SU-DHL-6 (cell line): ENCODE data around the gene NUDT16L1.

Source experiments
- H2AFZ ChIP-seq: fragments of 200-600 bp; sonication (generic); 2 replicates; pipeline ENCODE4 v1.6.1; 2014; ENCODE audit warnings: low read depth, mild to moderate bottlenecking, moderate library complexity, mixed read lengths, antibody characterized with exemption, low read length; ENCODE audit not compliant: severe bottlenecking
- H3F3A ChIP-seq: fragments of 200-600 bp; shearing (Covaris generic); 2 replicates; pipeline ENCODE4 v1.6.0; 2016; ENCODE audit warnings: antibody characterized with exemption, mild to moderate bottlenecking; ENCODE audit not compliant: insufficient read depth
- H3K27ac ChIP-seq: fragments of 200-600 bp; sonication (generic); 2 replicates; pipeline ENCODE4 v1.5.1; 2016; ENCODE audit warnings: low read depth, mild to moderate bottlenecking, low read length, moderate library complexity, mixed read lengths
- H3K27me3 ChIP-seq: fragments of 200-600 bp; sonication (generic), shearing (Covaris generic); 2 replicates; pipeline ENCODE4 v1.6.0; 2014; ENCODE audit warnings: mild to moderate bottlenecking, low read length
- H3K36me3 ChIP-seq: fragments of 200-600 bp; sonication (generic); 2 replicates; pipeline ENCODE4 v1.6.1; 2014; ENCODE audit warnings: mild to moderate bottlenecking, low read length, mixed read lengths
- H3K4me2 ChIP-seq: fragments of 300-600, 200-600 bp; shearing (Covaris generic), sonication (generic); 2 replicates; pipeline ENCODE4 v1.6.0; 2014; ENCODE audit warnings: low read length, low read depth, mild to moderate bottlenecking; ENCODE audit not compliant: poor library complexity, severe bottlenecking
- H3K4me3 ChIP-seq: fragments of 200-600 bp; sonication (generic); 2 replicates; pipeline ENCODE4 v1.5.1; 2014; ENCODE audit warnings: antibody characterized with exemption, low read length, mild to moderate bottlenecking, mixed read lengths; ENCODE audit not compliant: insufficient read depth, poor library complexity, severe bottlenecking
- H3K79me2 ChIP-seq: fragments of 200-600 bp; sonication (generic); 2 replicates; pipeline ENCODE4 v1.6.1; 2014; ENCODE audit warnings: mild to moderate bottlenecking, low read length, moderate library complexity; ENCODE audit not compliant: insufficient read depth
- H3K9ac ChIP-seq: fragments of 200-600 bp; sonication (generic); 2 replicates; pipeline ENCODE4 v1.7.0; 2014; ENCODE audit warnings: mild to moderate bottlenecking, low read length
- H3K9me2 ChIP-seq: fragments of 200-600 bp; sonication (generic); replicated peaks from 2 replicates; pipeline ENCODE4 v1.6.1; 2014; ENCODE audit warnings: low read length; ENCODE audit not compliant: insufficient read depth
- H3K9me3 ChIP-seq: fragments of 200-600 bp; sonication (generic); 2 replicates; pipeline ENCODE4 v1.6.1; 2014; ENCODE audit warnings: low read length, mixed read lengths; ENCODE audit not compliant: insufficient read depth
- H4K20me1 ChIP-seq: fragments of 200-600 bp; sonication (generic); 2 replicates; pipeline ENCODE4 v1.6.1; 2014; ENCODE audit warnings: low read depth, mild to moderate bottlenecking, antibody characterized with exemption, low read length, moderate library complexity, mixed read lengths
- CTCF ChIP-seq: fragments of 200-600 bp; sonication (generic); IDR thresholded peaks from one replicate; pipeline ENCODE4 v1.5.1; 2017; ENCODE audit warnings: antibody characterized with exemption, mild to moderate bottlenecking, low read length, moderate library complexity; ENCODE audit not compliant: insufficient read depth, poor library complexity, severe bottlenecking
- EZH2phosphoT487 ChIP-seq: fragments of 200-600 bp; sonication (generic), shearing (Covaris generic); conservative IDR thresholded peaks from 2 replicates; pipeline ENCODE4 v1.6.1; 2018; ENCODE audit warnings: mild to moderate bottlenecking, antibody characterized with exemption, low read length, moderate library complexity, mixed read lengths

The NUDT16L1 gene

GRCh38 chr16:4687946-4688673 is 5.3 kb upstream of the NUDT16L1 start:
- Histone ChIP-seq H3K4me2 (no peak overlapping the region), H3K36me3 (no peaks in the 10 kb centered on the region), H3K79me2 (no peaks in the 10 kb centered on the region), H3K4me3 (no peak overlapping the region), H4K20me1 (no peaks in the 10 kb centered on the region), H2AFZ (no peak overlapping the region), H3K27me3 (no peaks in the 10 kb centered on the region), H3K9ac (no peak overlapping the region), H3K27ac (no peak overlapping the region), H3K9me2 (no peaks in the 10 kb centered on the region), H3K9me3 (no peaks in the 10 kb centered on the region), H3F3A (no peaks in the 10 kb centered on the region)
- TF ChIP-seq EZH2phosphoT487: no peak
- no peak for TF ChIP-seq CTCF

- no peaks in the 10 kb centered on the region for H3K36me3 ChIP-seq
- H3K27ac ChIP-seq: no peak overlapping the region
- TF ChIP-seq EZH2phosphoT487 (no peak), CTCF (no peak)
- H2AFZ ChIP-seq: no peak overlapping the region
- H3K27me3 ChIP-seq: no peaks in the 10 kb centered on the region
- H3K9ac ChIP-seq: no peak overlapping the region
- H3K4me3 ChIP-seq: no peak overlapping the region
- no peaks in the 10 kb centered on the region for H3F3A ChIP-seq
- H3K9me2 ChIP-seq: no peaks in the 10 kb centered on the region
- H4K20me1 ChIP-seq: no peaks in the 10 kb centered on the region
- H3K4me2 ChIP-seq: no peak overlapping the region
- no peaks in the 10 kb centered on the region for H3K9me3 ChIP-seq
- H3K79me2 ChIP-seq: no peaks in the 10 kb centered on the region
Observed at GRCh38 chr16:4688674-4689045, 4.7 kb upstream of the NUDT16L1 start.

- Histone ChIP-seq H3K9me2 (no peaks in the 10 kb centered on the region), H3K4me2 (no peak overlapping the region), H3K36me3 (no peaks in the 10 kb centered on the region), H3K9ac (no peak overlapping the region), H3F3A (no peaks in the 10 kb centered on the region), H4K20me1 (no peaks in the 10 kb centered on the region), H3K9me3 (no peaks in the 10 kb centered on the region), H3K79me2 (peaks cover 5% of the 10 kb centered on the region; the same call in 1 of the 2 replicates), H2AFZ (no peak overlapping the region), H3K27me3 (no peaks in the 10 kb centered on the region), H3K4me3 (no peak overlapping the region), H3K27ac (no peak overlapping the region)
- TF ChIP-seq EZH2phosphoT487: no peak
Observed at GRCh38 chr16:4689091-4689671, 4.2 kb upstream of the NUDT16L1 start.

- H3K79me2 ChIP-seq: peaks cover 5% of the 10 kb centered on the region; the same call in 1 of the 2 replicates
- no peak overlapping the region for H3K4me3 ChIP-seq
- H3K27me3 ChIP-seq: no peaks in the 10 kb centered on the region
- no peaks in the 10 kb centered on the region for H3F3A ChIP-seq
- no peaks in the 10 kb centered on the region for H3K36me3 ChIP-seq
- H3K27ac ChIP-seq: no peak overlapping the region
- H2AFZ ChIP-seq: no peak overlapping the region
- TF ChIP-seq EZH2phosphoT487 (no peak), CTCF (no peak)
- no peaks in the 10 kb centered on the region for H4K20me1 ChIP-seq
- no peak overlapping the region for H3K4me2 ChIP-seq
- no peaks in the 10 kb centered on the region for H3K9me2 ChIP-seq
- H3K9ac ChIP-seq: no peak overlapping the region
- H3K9me3 ChIP-seq: no peaks in the 10 kb centered on the region
Observed at GRCh38 chr16:4689864-4690704, 3.3 kb upstream of the NUDT16L1 start.
